GM21423 (cell line): Measurements from ENCODE around the gene TMIE.

Source experiments
- ATAC-seq: cut with Tn5 transposase; IDR thresholded peaks from one replicate; pipeline ENCODE4 v1.9.1; 2021; ENCODE audit warnings: mild to moderate bottlenecking, moderate library complexity; ENCODE audit not compliant: unreplicated experiment

Gene TMIE

GRCh38 chr3:46668591-46668990, 32.6 kb upstream of the TMIE start:
- ATAC-seq = no peak

DNA sequence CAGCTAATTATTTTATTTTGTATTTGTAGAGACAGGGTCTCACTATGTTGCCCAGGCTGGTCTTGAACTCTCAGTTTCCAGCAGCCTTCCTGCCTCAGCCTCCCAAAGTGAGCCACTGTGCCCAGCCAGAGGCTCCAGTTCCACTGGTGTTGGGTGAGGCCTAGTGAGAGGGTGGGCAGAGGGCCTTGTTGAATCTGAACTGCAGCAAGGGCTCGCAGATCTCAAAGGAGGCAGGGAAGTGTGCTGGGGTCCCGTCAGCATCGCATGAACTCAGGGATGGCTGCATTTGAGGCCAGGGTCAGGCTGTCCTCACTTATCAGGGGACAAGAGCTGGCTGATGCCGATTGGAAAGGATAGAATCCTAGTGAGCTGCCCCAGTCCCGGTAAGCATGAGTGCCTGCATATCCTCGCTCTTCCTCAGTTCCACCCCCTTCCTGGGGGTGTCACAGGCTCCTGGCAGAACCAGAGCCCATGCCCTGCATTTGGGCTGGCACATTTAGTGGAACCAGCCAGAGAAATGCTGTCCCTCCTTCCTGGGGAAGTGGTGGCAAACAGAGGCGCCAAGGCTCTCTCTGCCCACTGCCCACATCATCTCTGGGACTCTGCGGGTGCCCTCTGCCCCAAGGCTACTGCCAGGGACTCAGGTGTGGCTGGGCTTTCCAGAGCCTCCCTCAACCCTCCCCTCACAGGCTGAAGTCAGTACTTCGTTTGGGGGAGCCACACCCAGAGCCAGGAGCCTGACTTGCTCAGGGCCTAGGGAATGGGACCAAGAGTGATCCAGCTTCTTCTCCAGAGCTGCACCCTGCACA, 31.8 kb upstream of the TMIE start:
- no peak for ATAC-seq

DNA sequence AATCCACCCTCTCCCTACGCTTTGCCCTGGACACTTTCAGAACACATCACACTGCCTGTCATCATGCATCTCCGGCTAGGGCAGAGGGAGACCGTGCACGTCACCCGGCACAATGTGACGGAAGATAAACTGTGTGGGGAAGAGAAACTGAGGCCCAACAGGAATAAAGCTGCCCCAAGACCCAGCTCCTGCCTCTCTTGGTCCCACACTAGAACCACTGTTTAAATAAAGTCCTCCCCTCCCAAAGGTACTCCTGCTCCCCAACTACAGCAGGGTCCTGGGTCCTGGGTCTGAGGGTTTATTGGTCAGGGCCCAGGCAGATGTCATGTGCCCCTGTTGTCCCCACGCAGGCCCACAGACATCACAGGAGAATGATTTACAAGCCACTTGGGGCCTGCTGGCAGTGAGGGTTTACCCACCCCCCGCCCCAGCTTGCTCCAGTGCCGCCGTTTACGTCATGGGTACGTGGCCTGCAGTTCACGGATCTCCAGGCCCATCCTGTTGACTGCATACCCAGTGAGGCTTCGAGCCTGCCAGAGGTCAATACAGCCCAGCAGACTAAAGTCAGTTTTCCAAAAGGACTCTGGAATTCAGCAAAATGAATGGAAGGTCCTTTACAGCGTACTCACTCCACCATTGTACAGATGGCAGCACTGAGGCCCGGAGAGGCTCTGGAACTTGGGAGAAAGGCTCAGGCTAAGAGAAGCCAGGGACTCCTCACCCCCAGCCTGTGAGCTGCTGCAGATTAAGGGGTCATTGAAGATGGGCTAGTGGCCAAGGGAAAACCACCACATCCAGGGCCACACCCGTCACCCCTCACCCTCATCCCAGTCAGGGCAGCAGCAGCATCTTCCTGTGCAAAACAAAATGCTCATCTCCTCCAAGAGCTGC, 30.9 kb upstream of the TMIE start:
- ATAC-seq = no peak

DNA sequence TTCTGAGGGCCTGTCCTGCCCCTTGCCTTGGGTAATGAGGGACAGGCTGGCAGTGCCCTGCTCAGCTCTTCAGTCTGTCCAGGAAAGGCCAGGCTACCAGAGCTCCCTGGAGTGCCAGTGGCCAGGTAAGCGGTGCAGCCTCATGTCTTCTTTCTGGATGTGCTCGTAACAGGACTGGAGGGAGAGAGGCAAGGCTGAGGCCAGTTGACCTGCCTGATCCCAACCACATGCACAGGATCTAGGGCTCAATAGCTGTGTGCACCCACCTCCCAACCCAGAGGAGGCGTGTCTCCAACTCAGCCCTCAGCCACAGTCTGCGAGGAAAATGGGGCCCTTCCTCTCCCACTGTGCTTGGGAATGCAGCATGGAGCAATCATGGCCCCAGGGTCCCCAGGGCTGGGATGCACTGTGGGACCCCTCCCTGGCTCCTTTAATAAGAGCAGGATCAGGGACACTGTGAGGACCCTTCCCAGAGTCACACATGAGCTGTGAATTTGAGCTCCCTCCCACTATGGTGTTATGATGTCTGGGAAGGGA, 30.2 kb upstream of the TMIE start:
- no peak for ATAC-seq

GRCh38 chr3:46671541-46672348, 29.4 kb upstream of the TMIE start:
- ATAC-seq = no peak

GRCh38 chr3:46672349-46672695, 28.9 kb upstream of the TMIE start:
- ATAC-seq = no peak

- ATAC-seq = no peak
Measured at GRCh38 chr3:46673151-46674030, 27.8 kb upstream of the TMIE start.

GRCh38 chr3:46674031-46674845, 27.0 kb upstream of the TMIE start:
- no peak for ATAC-seq

- no peak for ATAC-seq
Measured at GRCh38 chr3:46675426-46675825, 25.8 kb upstream of the TMIE start.

DNA sequence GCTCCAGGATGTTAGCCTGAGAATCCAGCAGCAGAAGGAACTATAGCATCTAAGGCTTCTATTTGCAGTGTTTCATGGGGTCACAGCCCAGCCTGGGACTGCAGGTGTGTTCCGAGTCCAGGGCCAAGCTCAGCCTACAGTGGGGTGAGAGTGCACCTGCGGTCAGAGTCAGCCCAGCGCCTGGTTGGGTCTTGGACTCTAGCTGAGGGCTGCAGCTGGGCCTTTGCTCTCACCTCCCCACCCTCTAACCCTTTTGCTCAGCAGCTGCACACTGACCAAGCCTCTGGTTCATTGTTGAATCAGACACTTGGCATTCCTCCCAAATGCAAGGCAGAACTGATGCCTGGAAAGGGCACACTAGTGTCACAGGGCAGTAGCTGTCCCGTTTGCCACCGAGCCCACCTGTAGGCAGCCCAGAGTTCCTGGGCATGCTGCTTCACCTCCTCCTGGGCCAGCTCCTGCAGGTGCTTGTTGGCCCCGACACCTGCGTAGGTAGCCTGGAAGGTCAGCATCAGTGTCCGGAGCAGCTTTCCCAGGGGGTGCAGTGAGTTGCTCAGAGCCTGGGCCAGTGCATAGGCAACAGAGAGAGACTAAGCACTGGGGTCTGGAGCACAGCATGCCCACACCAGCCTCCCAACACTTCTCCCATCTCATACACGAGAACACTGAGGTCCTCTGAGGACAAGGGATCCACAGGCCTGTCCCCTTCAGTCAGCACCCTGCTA, 25.2 kb upstream of the TMIE start:
- ATAC-seq = no peak

- no peak for ATAC-seq
Measured at GRCh38 chr3:46676601-46677410, 24.4 kb upstream of the TMIE start.

GRCh38 chr3:46677411-46677726, 23.8 kb upstream of the TMIE start:
- ATAC-seq = no peak

DNA sequence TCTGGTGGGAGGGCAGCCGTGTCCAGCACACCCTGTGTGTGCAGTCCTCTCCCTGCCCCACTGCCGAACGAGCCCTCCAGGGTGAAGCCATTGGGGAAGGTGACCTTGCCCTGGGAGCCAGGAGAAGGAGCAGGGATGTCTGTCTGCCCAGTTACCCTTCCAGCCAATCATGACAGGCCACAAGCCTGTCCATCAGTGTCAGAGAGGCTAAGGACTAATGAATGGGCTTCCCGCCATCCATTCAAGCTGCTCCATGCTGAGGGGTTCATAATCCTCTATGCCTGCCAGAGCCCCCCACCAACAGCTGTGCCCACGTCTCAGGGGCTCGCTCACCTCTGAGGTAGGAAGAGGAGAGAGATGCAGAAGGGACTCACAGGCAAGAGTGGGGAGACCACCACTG, 22.9 kb upstream of the TMIE start:
- no peak for ATAC-seq

- no peak for ATAC-seq
Measured at GRCh38 chr3:46679681-46680080, 21.5 kb upstream of the TMIE start.

DNA sequence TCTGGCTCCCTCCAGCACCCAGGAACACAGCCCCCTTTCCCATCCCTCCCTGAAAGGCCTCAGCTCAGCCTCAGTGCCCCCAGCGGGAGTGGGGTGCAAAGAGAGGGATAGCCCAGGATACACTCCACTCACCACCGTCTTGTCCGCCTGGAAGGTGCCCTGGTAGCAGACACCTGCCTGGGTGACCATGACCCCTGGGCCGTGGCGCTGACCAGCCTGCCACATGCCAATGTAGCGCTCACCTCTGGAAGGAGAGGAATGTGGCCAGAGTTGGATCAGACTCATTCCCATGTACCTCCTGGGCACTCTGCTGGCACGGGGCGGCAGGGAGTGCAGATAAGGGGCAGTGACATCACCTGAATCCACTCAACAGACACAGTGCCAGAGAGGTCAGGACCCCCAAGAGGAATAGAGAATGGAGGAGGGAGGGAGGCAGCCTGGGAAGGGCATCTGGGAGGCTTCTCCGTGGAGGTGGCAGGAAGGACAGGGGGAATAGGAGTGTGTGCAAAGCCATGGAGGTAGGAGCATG, 20.8 kb upstream of the TMIE start:
- ATAC-seq = no peak

- no peak for ATAC-seq
Measured at GRCh38 chr3:46681387-46681786, 19.8 kb upstream of the TMIE start.

GRCh38 chr3:46681856-46682540, 19.2 kb upstream of the TMIE start:
- no peak for ATAC-seq
